A172 (cell line): Measurements from ENCODE around the gene SLC39A10. TPM values are rescaled to one million over a fixed set of nuclear protein-coding genes. Genes with fewer than 3 reads are reported as not detected.
"Not testable (repeated sequence)": the region's sequence is repeated elsewhere in the genome, so short reads cannot be mapped to it uniquely, and the experiment has no call there.

Source experiments
- DNase-seq: peaks from one replicate; pipeline ENCODE4 v3.0.0-alpha.2; 2015; ENCODE audit warnings: low spot score
- total RNA-seq: library from RNA; depleted of rRNA; stranded (reverse); fragments of >200 nt; shearing (Covaris generic); gene quantifications from 2 replicates; pipeline ENCODE4 v1.2.3, GENCODE V29; 2014; rRNA removed

SLC39A10 gene
- 38.7 and 46.4 TPM in 2 replicates for total RNA-seq

DNA sequence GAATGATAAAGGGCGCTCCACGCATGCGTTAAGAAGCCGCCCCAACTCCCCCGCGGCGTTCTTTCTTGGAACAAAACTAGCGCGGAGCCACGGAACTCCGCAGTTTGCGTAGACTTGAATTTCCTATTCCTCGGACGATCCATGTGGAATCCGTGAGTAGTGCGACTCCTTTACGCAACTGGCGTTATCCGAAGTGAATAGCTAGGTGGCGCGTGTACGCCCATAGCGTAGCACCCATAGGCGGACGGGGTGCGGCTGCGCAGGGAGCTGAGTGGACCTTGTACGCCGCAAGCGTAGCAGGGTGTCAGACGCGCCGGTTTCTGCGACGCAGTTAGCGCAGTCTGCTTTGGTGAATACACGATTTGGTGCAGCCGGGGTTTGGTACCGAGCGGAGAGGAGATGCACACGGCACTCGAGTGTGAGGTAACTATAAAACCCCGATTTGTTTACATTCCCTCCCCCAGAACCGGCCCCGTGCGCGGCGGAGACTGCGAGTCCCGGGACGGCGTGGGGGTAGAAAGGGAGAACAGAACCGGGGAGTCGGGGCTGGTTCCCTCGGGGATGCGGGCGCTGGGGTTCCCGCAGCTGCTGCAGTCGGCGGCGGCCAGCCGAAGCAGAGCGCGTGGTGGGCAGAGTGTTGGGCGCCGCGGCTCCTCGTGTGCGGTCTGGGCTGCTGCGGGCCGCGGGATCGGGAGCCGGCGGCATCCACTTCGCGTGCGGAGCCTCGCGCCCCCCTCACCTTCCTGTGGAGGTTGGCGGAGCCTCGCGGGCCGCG, at the start of gene SLC39A10:
Gene SLC39A10, plus strand, starts transcription at position 368 of the 775 bp plus-strand sequence. CDS start 22,817 bp downstream, outside the sequence.
- peak; percentile 97 for DNase-seq

DNA sequence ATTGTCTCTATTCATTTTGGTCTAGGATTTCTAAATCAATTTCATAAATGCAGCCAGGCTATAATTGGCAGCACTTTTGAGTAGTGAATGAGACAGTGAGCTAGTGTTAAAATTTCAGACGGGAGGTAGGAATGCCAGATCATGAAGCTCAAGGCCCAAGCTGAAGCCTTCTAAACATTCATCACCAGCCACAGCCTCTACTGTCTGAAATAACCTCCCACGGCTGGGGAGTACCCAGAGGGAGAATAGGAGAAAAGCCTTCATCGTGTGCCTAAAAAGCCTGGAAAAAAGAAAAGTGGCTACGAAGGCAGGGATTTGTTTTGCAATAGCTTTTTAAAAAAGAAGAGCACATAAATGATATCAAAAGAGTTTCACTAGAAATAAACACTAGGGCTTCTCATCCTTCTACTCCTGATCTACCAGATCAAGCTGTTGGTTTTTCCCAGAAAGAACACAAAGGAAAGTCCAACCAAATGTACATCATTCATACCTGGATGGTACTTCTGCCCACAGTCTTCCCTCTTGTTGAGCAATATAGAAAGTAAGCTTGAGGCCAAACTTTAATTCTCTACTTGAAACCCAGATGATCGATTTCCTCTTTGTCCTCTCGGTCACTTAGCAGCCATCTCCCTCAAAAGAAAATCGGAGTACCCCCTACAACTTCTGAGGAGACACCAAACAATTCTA, 48.1 kb upstream of the SLC39A10 start:
- no peak for DNase-seq

DNA sequence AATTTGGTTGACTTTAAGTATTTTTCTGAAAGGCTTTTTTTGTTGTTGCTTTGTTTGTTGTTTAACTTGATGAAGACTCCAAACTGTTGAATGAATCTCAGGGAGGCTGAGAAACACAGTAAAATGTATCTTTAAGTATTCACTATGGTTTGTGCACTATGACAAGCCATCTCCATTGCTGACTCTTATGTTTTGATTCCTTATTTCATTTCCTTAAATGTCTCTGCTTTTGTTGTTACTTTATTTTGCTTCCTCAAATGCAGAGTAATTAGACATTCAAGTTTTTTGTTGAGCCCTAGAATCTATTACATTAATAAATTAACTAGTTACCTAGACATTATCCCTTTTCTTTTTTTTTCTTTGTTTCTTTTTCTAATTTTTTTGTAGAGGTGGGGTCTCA, 46.3 kb upstream of the SLC39A10 start:
- DNase-seq = no peak

- peak; percentile 81 for DNase-seq
Measured at GRCh38 chr2:195612611-195613495, 44.2 kb upstream of the SLC39A10 start.

GRCh38 chr2:195613922-195614321, 43.1 kb upstream of the SLC39A10 start:
- DNase-seq = peak; percentile 93

DNA sequence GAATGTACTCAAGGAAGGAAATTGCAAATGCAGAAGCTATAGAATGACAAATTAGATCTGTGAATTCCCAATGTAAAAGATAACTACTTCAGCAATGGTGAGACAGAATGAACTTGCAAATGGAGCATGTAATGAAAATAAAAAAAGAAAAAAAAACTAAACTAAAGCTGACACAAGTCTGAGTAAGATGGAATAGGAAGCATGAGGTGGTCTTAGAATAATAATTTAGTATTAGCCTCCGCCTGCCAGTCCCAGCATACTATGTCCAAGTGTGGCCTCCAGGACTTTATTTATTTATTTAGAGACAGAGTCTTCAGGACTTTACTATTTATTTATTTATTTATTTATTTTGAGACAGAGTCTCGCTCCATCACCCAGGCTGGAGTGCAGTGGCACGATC, 37.4 kb upstream of the SLC39A10 start:
- no peak for DNase-seq

DNA sequence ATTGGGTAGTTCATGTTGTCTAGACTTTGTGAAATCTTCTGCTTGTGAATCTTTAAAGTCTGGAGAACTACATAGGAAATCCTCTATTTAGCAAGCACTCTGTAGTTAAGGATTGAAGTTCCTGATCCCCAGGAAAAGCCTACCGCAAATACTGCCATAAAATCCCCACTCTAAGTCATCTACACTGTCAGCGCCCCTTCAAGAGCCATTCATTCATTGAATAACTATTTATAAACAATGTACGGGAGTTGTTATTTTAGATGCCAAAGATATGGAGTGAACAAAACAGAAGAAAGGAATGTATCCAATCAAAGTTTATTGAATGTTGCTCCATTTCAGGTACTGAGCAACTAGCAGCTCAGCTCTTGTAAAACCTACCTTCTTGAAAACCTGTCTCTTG, 36.5 kb upstream of the SLC39A10 start:
- no peak for DNase-seq

DNA sequence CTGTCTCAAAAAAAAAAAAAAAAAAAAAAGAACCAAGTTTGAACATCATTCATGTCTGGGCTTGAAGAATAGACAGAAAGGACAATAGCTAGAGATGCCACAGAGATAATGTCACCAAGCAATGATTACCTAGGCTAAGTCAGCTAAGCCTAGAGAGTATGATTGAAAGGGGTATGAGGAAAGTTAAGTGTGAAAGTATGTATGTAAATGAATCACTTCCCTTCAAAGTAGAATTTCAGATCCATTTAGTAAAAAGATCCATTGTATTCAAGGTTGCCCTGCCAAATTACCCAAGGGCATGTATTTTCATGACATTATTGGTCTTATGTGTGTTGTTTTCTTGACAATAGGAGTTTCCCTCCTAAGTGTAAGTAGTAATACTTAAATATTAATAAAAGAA, 34.1 kb upstream of the SLC39A10 start:
- DNase-seq = no peak

GRCh38 chr2:195626507-195626906, 30.5 kb upstream of the SLC39A10 start:
- no peak for DNase-seq

DNA sequence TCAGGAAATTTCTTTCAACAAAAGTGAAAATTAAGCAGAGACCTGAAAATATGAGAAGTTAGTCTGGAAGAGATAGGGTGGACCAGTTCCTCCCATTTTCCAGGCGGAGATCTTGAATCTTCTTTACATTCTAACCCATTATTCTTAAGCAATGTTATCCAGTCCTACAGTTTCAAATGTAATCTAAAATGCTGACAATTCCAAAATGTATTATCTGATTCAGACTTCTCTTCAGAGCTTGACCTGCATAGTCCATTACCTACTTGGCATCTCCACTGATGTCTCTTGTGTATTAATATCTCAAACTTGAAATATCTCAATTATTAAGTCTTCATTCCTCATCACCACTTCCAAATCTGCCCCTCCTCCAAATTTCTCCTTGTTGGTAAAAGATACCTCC, 28.4 kb upstream of the SLC39A10 start:
- no peak for DNase-seq

- DNase-seq = no peak
Measured at GRCh38 chr2:195632856-195633572, 24.0 kb upstream of the SLC39A10 start.

DNA sequence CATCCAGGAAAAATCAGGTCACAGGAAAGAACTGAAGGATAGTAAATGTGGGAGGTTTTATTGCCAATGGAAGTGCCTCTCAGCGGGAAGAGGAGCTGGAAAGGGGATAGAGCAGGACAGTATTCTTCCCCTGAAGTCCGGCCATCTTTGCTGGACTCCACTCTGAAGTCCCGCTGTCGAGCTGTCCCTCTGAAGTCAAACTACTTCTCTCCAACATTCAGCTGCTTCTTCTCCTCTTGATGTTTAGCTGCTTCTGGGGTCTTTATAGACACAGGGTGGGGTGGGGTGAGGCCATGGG, 23.5 kb upstream of the SLC39A10 start:
- no peak for DNase-seq

DNA sequence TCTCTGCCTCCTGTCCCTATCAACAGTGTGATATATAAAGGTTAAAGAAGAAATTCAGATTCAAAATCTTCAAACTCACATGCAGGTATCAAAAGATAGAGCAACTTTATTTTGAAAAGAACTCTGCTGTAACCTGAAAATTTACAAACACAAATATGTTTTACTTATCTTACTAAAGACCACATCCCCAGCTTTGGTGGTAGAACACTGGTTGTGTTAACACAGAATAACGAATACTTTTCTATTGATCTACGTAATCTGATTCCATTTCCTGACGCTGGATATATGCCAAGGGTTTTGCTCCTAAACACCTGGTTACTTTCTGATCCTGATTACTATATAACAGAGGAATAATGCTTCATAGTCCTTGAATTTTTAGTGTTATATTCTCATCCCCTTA, 23.1 kb upstream of the SLC39A10 start:
- DNase-seq = no peak

- DNase-seq = peak; percentile 40
Measured at GRCh38 chr2:195636890-195637289, 20.1 kb upstream of the SLC39A10 start.

GRCh38 chr2:195638750-195639149, 18.3 kb upstream of the SLC39A10 start:
- no peak for DNase-seq

GRCh38 chr2:195639238-195639858, 17.7 kb upstream of the SLC39A10 start:
- DNase-seq = no peak

GRCh38 chr2:195639959-195640358, 17.1 kb upstream of the SLC39A10 start:
- DNase-seq = no peak

DNA sequence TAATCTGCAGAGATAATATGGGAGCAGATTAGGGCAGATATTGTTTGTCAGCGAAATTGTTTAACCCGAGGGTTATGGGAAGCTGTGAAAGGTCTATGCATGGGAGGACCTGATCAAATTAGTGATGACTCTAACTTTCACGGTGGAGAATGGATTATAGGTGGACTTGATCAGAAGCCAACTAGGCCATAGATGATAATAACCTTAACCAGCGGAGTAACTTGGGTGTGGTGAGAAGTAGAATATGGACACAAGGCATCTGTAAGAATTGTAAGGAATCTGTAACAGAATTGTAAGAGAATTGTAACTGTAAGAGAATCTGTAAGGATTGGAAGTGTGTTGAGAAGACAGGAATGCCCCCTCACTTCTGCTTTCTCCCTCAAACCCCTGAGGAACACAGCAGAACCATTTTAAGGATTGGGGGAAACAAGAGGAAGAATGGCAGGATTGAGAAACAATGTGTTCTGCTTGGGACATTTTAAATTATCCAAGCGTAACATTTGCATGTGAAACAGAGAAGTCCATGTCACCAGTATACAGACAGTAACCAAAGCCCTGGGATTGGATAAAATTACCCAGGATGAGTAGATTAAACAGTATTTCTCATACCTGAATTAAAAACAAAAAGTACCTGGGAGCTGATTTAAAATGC, 14.9 kb upstream of the SLC39A10 start:
- DNase-seq = no peak

DNA sequence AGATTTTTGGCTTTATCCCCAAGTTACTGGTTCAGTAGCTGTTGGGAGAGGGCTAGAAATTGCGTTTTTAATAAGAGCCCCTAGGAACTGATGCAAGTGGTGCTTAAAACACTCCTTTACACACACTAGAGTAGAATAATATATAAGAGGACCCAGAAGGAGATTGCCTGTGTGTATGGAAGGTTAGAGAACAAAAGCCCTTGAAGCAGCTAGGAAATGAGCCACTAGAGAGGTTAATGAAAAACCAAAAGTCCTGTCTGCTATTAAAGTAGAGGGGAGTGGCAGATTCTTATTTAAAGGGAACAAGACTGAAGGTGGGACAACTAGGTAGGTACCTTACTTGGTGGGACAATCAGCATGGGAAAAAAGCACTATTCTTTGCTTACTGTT, 14.4 kb upstream of the SLC39A10 start:
- no peak for DNase-seq

- not testable (repeated sequence) for DNase-seq
Measured at GRCh38 chr2:195644708-195645107, 12.3 kb upstream of the SLC39A10 start.

DNA sequence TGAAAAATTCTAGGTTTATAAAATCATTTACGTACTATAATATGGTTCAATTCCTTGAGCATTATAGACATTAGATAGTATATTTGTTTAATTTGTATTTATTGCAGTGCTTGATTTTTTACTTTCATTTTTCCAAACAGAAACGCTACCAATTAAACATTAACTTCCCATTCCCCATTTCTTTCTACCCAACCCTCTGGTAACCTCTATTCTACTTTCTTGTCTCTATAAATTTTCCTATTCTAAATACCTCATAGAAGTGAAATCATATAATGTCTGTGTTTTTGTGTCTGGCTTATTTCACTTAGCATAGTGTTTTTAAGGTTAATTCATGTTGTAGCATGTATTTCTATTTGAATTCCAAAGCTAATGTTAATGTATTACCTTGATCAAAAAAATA, 11.6 kb upstream of the SLC39A10 start:
- DNase-seq = no peak
